Activated CD4-positive, alpha-beta T cell treated with anti-CD3 and anti-CD28 coated beads, Interleukin-2, amount 10 ng/mL, durations not matched to agents 7 days and 5 days (primary cell): ENCODE measurements around the gene FOLR1. TPM values are rescaled to one million over a fixed set of nuclear protein-coding genes. Genes with fewer than 3 reads are reported as not detected.
"Not testable (repeated sequence)": the region's sequence is repeated elsewhere in the genome, so short reads cannot be mapped to it uniquely, and the experiment has no call there.

Source experiments
- CTCF ChIA-PET: fragments of 350-600 bp; sonication (Branson Sonifier 250); formaldehyde crosslinking; loops from one replicate; lab custom pipeline; 2021; ENCODE audit warnings: antibody characterized with exemption; lab: Charles Lee
- POLR2A ChIA-PET: fragments of 350-600 bp; sonication (Branson Sonifier 250); formaldehyde crosslinking; loops from one replicate; lab custom pipeline; 2021; ENCODE audit warnings: antibody characterized with exemption; lab: Charles Lee
- DNase-seq: peaks from one replicate; pipeline ENCODE4 v3.0.0-alpha.2; 2020
- H3K27ac Mint-ChIP-seq: one replicate; pipeline ENCODE4 v1.8.0; 2021; ENCODE audit warnings: mild to moderate bottlenecking, moderate library complexity, mixed read lengths
- H3K27me3 Mint-ChIP-seq: one replicate; pipeline ENCODE4 v1.8.0; 2021; ENCODE audit warnings: mixed read lengths
- H3K36me3 Mint-ChIP-seq: one replicate; pipeline ENCODE4 v1.8.0; 2021; ENCODE audit warnings: low read depth, mixed read lengths
- H3K4me1 Mint-ChIP-seq: one replicate; pipeline ENCODE4 v1.8.0; 2021; ENCODE audit warnings: mixed read lengths
- H3K4me3 Mint-ChIP-seq: one replicate; pipeline ENCODE4 v1.8.0; 2021; ENCODE audit warnings: mild to moderate bottlenecking, moderate library complexity, mixed read lengths
- H3K9me3 Mint-ChIP-seq: one replicate; pipeline ENCODE4 v1.8.0; 2021; ENCODE audit warnings: mixed read lengths
- total RNA-seq, 2 experiments: library from RNA; stranded (reverse); gene quantifications; one replicate each; pipeline ENCODE4 v1.2.3, GENCODE V29; 2021

The FOLR1 gene
- not detected for total RNA-seq

DNA sequence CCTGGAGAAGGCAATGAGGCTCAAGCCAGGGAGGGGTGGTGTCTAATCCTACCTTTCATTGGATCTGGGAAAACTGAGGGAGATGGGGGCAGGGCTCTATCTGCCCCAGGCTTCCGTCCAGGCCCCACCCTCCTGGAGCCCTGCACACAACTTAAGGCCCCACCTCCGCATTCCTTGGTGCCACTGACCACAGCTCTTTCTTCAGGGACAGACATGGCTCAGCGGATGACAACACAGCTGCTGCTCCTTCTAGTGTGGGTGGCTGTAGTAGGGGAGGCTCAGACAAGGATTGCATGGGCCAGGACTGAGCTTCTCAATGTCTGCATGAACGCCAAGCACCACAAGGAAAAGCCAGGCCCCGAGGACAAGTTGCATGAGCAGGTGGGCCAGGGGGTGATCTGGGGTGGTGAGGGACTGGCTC is at the start of gene FOLR1:
TSS of gene FOLR1 (plus strand) at position 180 of the 421 bp plus-strand sequence. CDS start at position 214, 34 bp downstream.
- POLR2A ChIA-PET: no interaction called here
- H3K27me3 Mint-ChIP-seq: no peaks in the 10 kb centered on the region

DNA sequence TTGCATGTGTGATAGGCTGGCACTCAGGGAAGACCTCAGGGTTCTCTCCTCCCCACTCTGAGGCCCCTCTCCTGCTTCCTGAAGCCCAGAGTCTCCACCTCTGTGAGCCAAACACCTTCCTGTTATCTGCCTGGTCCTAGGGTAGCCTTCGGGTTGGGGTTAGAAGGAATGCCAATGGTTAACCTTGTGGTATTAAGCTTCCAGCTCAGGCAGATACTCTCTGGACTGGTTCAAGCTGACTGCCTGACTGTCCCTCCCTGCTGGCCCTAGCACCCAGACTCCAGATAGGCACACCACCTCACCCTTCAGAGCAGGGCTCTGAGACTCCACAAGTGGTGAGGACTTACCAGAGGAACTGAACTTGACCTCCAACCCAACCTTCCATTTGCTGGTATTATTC is 49.4 kb upstream of the FOLR1 start:
- H3K27ac Mint-ChIP-seq, POLR2A ChIA-PET, H3K27me3 Mint-ChIP-seq, H3K9me3 Mint-ChIP-seq, H3K4me3 Mint-ChIP-seq, DNase-seq, H3K36me3 Mint-ChIP-seq: not testable (repeated sequence)
- peaks cover 22% of the 10 kb centered on the region for H3K4me1 Mint-ChIP-seq
- CTCF ChIA-PET: interaction anchor here (1.2 kb wide), 1 partner anchor 87 kb away, joined by 3 read pairs; no protein-coding TSS in a partner anchor

More for the DNA sequence above, at the start of gene FOLR1:
- Mint-ChIP-seq H3K36me3 (no peaks in the 10 kb centered on the region), H3K9me3 (no peaks in the 10 kb centered on the region), H3K4me1 (no peaks in the 10 kb centered on the region), H3K4me3 (no peak within 1 kb of the TSS), H3K27ac (no peak within 1 kb of the TSS)
- CTCF ChIA-PET: no interaction called here
- DNase-seq: no peak

DNA sequence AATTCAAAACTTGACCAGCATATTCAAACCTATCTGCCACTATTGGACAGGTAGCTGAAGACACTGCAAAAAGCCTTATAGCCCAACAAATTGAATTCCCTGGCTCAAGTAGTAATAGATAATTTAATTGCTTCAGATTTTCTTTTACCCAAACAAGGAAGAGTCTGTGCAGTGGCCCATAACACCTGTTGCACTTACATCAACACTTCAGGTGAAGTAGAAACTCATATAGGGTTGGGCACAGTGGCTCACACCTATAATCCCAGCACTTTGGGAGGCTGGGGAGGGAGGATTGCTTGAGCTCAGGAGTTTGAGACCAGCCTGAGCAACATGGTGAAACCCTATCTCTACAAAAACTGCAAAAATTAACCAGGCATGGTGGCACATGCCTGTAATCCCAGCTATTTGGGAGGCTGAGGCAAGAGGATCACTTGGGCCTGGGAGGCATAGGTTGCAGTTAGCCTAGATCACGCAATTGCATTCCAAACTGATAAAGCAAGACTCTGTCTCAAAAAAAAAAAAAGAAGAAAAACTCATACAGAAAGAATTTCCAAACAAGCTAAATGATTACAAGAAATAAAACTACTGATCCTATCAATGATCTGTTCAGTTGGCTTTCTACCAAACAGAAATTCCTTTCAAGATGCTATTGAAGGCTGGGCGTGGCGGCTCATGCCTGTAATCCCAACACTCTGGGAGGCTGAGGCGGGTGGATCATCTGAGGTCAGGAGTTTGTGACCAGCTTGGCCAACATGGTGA is 47.0 kb upstream of the FOLR1 start:
- Mint-ChIP-seq H3K27ac (no peak overlapping the region), H3K4me1 (peaks cover 22% of the 10 kb centered on the region), H3K9me3 (no peaks in the 10 kb centered on the region), H3K36me3 (no peaks in the 10 kb centered on the region), H3K27me3 (peaks cover 4% of the 10 kb centered on the region), H3K4me3 (no peak overlapping the region)
- ChIA-PET POLR2A (interaction anchor here (0.7 kb wide), 1 partner anchor 37 kb away, joined by 9 read pairs; no protein-coding TSS in a partner anchor), CTCF (interaction anchor here (0.6 to 2.4 kb wide), 18 partner anchors 9 to 393 kb away, joined by 3 to 11 read pairs (median 4); partner anchors contain the start of genes ANAPC15 and XNDC1N)
- DNase-seq: no peak

DNA sequence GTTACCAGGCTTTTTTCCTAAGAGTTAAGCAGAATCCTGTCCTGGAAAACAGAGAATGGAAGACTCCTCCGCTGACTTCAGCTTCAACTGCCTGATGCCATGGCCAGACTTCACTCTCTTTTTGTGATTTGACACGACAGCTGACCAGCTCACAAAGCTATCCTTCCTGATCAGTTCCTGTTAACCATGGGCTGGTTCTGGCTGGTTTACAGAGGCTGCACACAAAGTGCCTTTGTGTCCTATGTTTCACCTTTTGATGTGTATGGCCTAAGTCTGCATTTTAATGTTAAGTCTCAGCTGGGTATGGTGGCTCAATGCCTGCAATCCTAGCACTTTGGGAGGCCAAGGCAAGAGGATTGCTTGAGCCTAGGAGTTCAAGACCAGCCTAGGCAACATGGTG is 45.3 kb upstream of the FOLR1 start:
- Mint-ChIP-seq H3K27ac (no peak overlapping the region), H3K36me3 (no peaks in the 10 kb centered on the region), H3K9me3 (no peaks in the 10 kb centered on the region), H3K4me3 (no peak overlapping the region), H3K27me3 (peaks cover 4% of the 10 kb centered on the region), H3K4me1 (peaks cover 11% of the 10 kb centered on the region)
- DNase-seq: no peak
- ChIA-PET POLR2A (no interaction called here), CTCF (interaction anchor here (1.4 kb wide), 1 partner anchor 122 kb away, joined by 3 read pairs; no protein-coding TSS in a partner anchor)

DNA sequence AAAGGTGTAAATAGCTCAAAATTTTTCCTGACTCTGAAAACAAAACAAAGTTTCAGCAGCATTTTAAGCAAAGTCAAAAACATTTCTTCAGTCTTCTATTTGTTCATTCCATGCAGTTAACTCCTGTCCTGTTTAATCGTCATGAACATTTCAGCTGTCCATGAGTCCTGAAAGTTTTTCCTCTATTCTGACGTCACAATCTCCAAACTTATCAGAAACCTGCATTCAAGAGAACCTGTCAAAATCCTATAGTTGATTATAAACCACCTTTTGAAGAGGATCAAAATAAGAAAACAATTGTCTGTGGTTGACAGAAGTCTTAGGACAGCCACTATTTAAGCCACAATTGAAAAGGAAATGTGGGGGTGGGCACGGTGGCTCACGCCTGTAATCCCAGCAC is 41.1 kb upstream of the FOLR1 start:
- ChIA-PET CTCF (interaction anchor here (0.9 kb wide), 1 partner anchor 126 kb away, joined by 3 read pairs; no protein-coding TSS in a partner anchor), POLR2A (no interaction called here)
- Mint-ChIP-seq H3K27me3 (peaks cover 8% of the 10 kb centered on the region), H3K4me3 (no peak overlapping the region), H3K36me3 (no peaks in the 10 kb centered on the region), H3K27ac (no peak overlapping the region), H3K4me1 (no peaks in the 10 kb centered on the region), H3K9me3 (no peaks in the 10 kb centered on the region)
- no peak for DNase-seq

DNA sequence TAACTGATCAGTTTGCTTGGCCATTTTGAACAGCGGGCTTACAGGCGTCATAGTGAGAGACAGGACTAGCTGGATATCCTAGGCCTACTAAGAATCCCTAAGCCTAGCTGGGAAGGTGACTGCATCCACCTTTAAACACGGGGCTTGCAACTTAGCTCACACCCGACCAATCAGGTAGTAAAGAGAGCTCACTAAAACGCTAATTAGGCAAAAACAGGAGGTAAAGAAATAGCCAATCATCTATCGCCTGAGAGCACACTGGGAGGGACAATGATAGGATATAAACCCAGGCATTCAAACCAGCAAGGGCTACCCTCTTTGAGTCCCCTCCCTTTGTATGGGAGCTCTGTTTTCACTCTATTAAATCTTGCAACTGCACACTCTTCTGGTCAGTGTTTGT is 38.1 kb upstream of the FOLR1 start:
- H3K4me3 Mint-ChIP-seq, H3K27me3 Mint-ChIP-seq, H3K36me3 Mint-ChIP-seq, H3K4me1 Mint-ChIP-seq, DNase-seq, POLR2A ChIA-PET, H3K9me3 Mint-ChIP-seq, H3K27ac Mint-ChIP-seq: not testable (repeated sequence)
- CTCF ChIA-PET: interaction anchor here (0.6 to 1.7 kb wide), 5 partner anchors 9 to 281 kb away, joined by 3 to 7 read pairs (median 4); no protein-coding TSS in a partner anchor

DNA sequence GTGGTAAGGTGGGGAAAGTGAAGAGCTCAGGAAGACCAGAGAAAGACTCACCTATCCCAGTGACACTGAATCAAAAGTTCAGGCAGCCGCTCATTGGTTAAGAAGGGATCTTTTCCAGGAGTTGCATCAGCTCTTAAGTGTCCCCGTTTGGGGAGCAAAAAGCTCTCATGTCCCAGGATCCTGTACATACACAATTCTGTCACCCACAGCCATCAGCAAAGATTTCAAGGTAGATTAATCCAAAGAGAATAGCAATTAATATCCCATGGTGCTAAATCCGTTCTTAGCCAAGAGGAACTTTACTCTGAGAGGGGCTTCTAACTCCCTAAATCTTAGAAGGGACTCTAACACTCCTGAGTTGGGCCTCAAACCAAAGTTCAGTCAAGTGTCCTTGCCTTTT is 37.1 kb upstream of the FOLR1 start:
- ChIA-PET CTCF (interaction anchor here (0.6 to 1.7 kb wide), 2 partner anchors 11 to 88 kb away, joined by 3 to 6 read pairs; no protein-coding TSS in a partner anchor), POLR2A (no interaction called here)

DNA sequence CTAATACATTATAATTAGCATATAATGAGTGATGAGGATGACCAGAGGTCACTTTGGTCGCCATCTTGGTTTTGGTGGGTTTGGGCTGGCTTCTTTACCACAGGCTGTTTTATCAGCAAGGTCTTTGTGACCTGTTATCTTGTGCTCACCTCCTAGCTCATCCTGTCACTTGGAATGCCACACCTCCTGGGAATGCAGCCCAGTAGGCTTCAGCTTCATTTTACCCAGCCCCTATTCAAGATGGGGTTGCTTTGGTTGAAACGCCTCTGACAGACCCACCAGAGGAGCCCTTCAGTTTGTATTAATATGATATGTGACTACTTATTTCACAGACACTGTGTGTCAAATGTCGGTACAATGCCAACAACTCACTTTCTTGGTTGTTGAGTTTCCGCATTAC is 36.2 kb upstream of the FOLR1 start:
- no peak overlapping the region for H3K4me3 Mint-ChIP-seq
- DNase-seq: no peak
- H3K9me3 Mint-ChIP-seq: no peaks in the 10 kb centered on the region
- no peaks in the 10 kb centered on the region for H3K36me3 Mint-ChIP-seq
- no peak overlapping the region for H3K27ac Mint-ChIP-seq
- ChIA-PET POLR2A (no interaction called here), CTCF (interaction anchor here (1.2 kb wide), 1 partner anchor 116 kb away, joined by 3 read pairs; no protein-coding TSS in a partner anchor)
- no peaks in the 10 kb centered on the region for H3K4me1 Mint-ChIP-seq
- peaks cover 17% of the 10 kb centered on the region for H3K27me3 Mint-ChIP-seq

More for the DNA sequence above, 37.1 kb upstream of the FOLR1 start:
- H3K27me3 Mint-ChIP-seq: peaks cover 12% of the 10 kb centered on the region
- H3K4me3 Mint-ChIP-seq: no peak overlapping the region
- H3K9me3 Mint-ChIP-seq: no peaks in the 10 kb centered on the region
- H3K4me1 Mint-ChIP-seq: no peaks in the 10 kb centered on the region
- H3K27ac Mint-ChIP-seq: no peak overlapping the region
- H3K36me3 Mint-ChIP-seq: no peaks in the 10 kb centered on the region
- DNase-seq: no peak

DNA sequence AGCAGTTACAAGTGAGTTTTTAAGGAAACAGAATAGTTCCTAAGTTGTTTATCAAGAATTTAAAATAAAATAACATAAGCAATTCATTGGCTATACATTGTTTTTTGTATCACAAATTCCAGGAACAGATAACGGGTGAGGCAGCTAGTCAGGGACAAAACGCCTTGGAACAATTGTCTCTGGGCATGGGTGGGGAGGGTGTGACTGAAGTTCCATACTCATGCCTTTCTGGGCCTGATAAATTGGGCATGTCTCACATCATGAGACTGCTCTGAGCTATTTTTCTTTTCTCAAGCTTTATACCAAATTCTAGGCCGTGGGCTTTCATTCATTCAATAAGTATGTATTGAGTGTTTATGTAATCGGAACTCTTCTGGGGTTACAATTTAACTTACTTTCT is 34.8 kb upstream of the FOLR1 start:
- H3K9me3 Mint-ChIP-seq: no peaks in the 10 kb centered on the region
- H3K27ac Mint-ChIP-seq: no peak overlapping the region
- no peak overlapping the region for H3K4me3 Mint-ChIP-seq
- H3K36me3 Mint-ChIP-seq: no peaks in the 10 kb centered on the region
- DNase-seq: no peak
- H3K4me1 Mint-ChIP-seq: no peaks in the 10 kb centered on the region
- ChIA-PET CTCF (interaction anchor here (0.6 to 1.6 kb wide), 3 partner anchors 54 to 1265 kb away, joined by 3 read pairs; no protein-coding TSS in a partner anchor), POLR2A (no interaction called here)
- peaks cover 20% of the 10 kb centered on the region for H3K27me3 Mint-ChIP-seq

DNA sequence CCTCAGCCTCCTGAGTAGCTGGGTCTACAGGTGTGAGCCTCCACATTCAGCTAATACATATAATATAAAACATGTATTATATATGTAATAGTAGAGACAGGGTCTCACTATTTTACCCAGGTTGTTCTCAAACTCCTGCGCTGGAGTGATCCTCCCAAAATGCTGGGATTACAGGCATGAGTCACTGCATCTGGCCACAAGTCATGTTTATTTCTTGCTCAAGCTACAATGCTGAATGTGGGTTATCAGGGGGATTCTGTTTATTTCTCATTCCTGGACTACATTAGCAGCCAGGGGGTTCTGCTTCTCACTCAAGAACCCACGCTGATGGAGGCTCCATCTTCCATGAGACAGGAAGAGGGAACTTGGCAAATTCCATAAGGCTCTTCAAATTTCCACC is 31.6 kb upstream of the FOLR1 start:
- H3K4me1 Mint-ChIP-seq: no peaks in the 10 kb centered on the region
- no peak overlapping the region for H3K4me3 Mint-ChIP-seq
- H3K27ac Mint-ChIP-seq: no peak overlapping the region
- POLR2A ChIA-PET: no interaction called here
- no peak for DNase-seq
- H3K9me3 Mint-ChIP-seq: no peaks in the 10 kb centered on the region
- peaks cover 27% of the 10 kb centered on the region for H3K27me3 Mint-ChIP-seq
- no peaks in the 10 kb centered on the region for H3K36me3 Mint-ChIP-seq
- CTCF ChIA-PET: interaction anchor here (0.9 kb wide), 1 partner anchor 135 kb away, joined by 3 read pairs; no protein-coding TSS in a partner anchor

DNA sequence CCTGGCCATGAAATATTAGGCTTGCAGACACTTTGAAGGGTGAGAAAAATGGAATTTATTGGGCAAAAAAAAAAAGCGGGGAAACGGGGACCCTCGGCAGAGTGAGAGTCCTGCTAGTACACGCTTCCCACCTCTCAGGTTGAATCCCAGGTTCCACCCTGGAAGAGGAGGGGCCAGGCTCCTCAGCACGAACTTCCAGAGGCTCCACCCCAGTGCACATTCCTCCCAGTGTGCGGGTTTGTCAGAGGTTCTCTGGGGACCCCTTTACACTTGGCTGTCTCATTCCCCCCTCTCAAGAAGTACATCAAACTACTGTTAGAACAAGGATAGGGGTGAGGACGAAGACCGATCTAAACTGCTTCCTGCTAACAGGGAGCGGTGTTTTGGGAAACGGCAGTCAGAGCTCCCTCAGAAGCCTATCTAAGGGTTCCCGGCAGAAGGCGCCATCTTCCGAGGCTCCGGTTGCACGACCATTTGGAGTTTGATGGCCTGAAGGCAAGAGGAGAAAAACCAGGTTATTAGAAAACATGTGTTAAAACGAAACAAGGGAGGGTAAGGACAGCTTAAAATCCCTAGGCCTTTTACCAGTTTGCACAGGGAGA is 28.9 kb upstream of the FOLR1 start:
- no peak overlapping the region for H3K27ac Mint-ChIP-seq
- ChIA-PET CTCF (no interaction called here), POLR2A (no interaction called here)
- H3K27me3 Mint-ChIP-seq: peaks cover 28% of the 10 kb centered on the region
- DNase-seq: no peak
- H3K4me3 Mint-ChIP-seq: no peak overlapping the region
- H3K4me1 Mint-ChIP-seq: no peaks in the 10 kb centered on the region
- no peaks in the 10 kb centered on the region for H3K9me3 Mint-ChIP-seq
- H3K36me3 Mint-ChIP-seq: no peaks in the 10 kb centered on the region

DNA sequence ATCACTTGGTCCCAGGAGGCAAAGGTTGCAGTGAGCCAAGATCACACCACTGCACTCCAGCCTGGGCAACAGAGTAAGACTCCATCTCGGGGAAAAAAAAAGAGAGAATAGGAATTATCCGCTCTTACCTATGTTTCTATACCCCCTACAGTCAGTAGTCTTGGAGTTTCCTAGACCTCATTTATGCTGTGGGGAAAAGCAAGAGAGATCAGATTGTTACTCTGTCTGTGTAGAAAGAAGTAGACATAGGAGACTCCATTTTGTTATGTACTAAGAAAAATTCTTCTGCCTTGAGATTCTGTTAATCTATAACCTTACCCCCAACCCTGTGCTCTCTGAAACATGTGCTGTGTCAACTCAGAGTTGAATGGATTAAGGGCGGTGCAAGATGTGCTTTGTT is 27.8 kb upstream of the FOLR1 start:
- H3K9me3 Mint-ChIP-seq, H3K4me1 Mint-ChIP-seq, POLR2A ChIA-PET, H3K36me3 Mint-ChIP-seq, CTCF ChIA-PET, DNase-seq, H3K27ac Mint-ChIP-seq, H3K4me3 Mint-ChIP-seq: not testable (repeated sequence)
- H3K27me3 Mint-ChIP-seq: peaks cover 26% of the 10 kb centered on the region

DNA sequence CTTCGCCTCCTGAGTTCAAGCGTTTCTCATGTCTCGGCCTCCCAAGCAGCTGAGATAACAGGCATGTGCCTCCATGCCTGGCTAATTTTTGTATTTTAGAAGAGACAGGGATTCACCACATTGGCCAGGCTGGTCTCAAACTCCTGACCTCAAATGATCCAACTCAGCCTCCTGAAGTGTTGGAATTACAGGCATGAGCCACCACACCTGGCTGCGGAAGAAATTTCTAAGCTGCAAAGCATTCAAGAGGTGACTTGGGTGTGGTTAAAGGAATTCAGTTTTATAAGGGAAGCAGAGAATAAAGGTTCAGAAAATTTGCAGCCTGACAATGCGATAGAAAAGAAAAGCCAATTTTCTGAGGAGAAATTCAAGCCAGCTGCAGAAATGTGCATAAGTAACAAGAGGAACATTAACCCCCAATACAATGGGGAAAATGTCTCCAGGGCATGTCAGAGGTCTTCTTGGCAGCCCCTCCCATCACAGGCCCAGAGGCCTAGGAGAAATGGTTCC is 22.8 kb upstream of the FOLR1 start:
- DNase-seq, H3K27ac Mint-ChIP-seq, H3K36me3 Mint-ChIP-seq, H3K4me1 Mint-ChIP-seq, H3K27me3 Mint-ChIP-seq, H3K9me3 Mint-ChIP-seq, H3K4me3 Mint-ChIP-seq, POLR2A ChIA-PET: not testable (repeated sequence)
- CTCF ChIA-PET: interaction anchor here (0.6 kb wide), 1 partner anchor 239 kb away, joined by 3 read pairs; no protein-coding TSS in a partner anchor
